B cell (primary cell): ENCODE data around the gene CDKAL1. TPM values are rescaled to one million over a fixed set of nuclear protein-coding genes. Genes with fewer than 3 reads are reported as not detected.

Source experiments
- ATAC-seq: fragments of 200-7000 bp; cut with Tn5 transposase; one replicate; pipeline ENCODE4 v1.10.0; 2021; ENCODE audit warnings: low read depth, mild to moderate bottlenecking, moderate number of reproducible peaks, moderate library complexity
- CTCF ChIA-PET: fragments of 350-600 bp; sonication (Branson Sonifier 250); formaldehyde crosslinking; loops from one replicate; lab custom pipeline; 2021; ENCODE audit warnings: antibody characterized with exemption, inconsistent platforms; lab: Charles Lee
- POLR2A ChIA-PET: fragments of 350-600 bp; sonication (Branson Sonifier 250); formaldehyde crosslinking; loops from one replicate; lab custom pipeline; 2021; ENCODE audit warnings: antibody characterized with exemption; lab: Charles Lee
- DNase-seq: peaks from one replicate; pipeline ENCODE4 v3.0.0; 2013
- H2AFZ ChIP-seq: 2 replicates; pipeline ENCODE4 v1.6.1; 2012; ENCODE audit warnings: mild to moderate bottlenecking, low read depth, low read length; ENCODE audit not compliant: insufficient read depth, poor library complexity, severe bottlenecking
- H3K27ac ChIP-seq, 2 donors: 1 replicate in 1 of 2; 2 replicates in 1 of 2; pipeline ENCODE4 v1.5.1; 2012 to 2013; ENCODE audit warnings: low read length in 2 of 2, mild to moderate bottlenecking in 2 of 2, moderate library complexity in 1 of 2
- H3K27me3 ChIP-seq, 4 experiments: fragments of 200-600 bp in 1 of 4; sonication (generic) in 1 of 4; replicated peaks in 1 of 4; 1 replicate in 2 of 4; 2 replicates in 2 of 4; pipeline versions ENCODE4 v1.6.1 to v1.7.0; 2013 to 2016; ENCODE audit warnings: low read length in 3 of 4, mild to moderate bottlenecking in 2 of 4, mixed read lengths in 1 of 4, moderate library complexity in 1 of 4; ENCODE audit not compliant: insufficient read depth in 4 of 4, control insufficient read depth in 3 of 4; ENCODE audit errors: control extremely low read depth in 1 of 4
- H3K36me3 ChIP-seq, 2 experiments: replicated peaks in 1 of 2; 1 replicate in 1 of 2; 2 replicates in 1 of 2; pipeline versions ENCODE4 v1.6.1 to v1.7.1; 2013; ENCODE audit warnings: low read length in 1 of 2; ENCODE audit not compliant: insufficient read depth in 2 of 2, control insufficient read depth in 1 of 2; ENCODE audit errors: control extremely low read depth in 1 of 2, extremely low read depth in 1 of 2
- H3K4me1 ChIP-seq, 2 donors: fragments of 200-600 bp in 1 of 2; sonication (generic) in 1 of 2; 1 replicate in 1 of 2; 2 replicates in 1 of 2; pipeline versions ENCODE4 v1.5.1 to v1.6.1; 2013 to 2017; ENCODE audit warnings: low read length in 2 of 2; ENCODE audit not compliant: control insufficient read depth in 2 of 2, insufficient read depth in 2 of 2
- H3K4me2 ChIP-seq: replicated peaks from 2 replicates; pipeline ENCODE3; 2012; ENCODE audit warnings: mild to moderate bottlenecking, low read depth, low read length; ENCODE audit not compliant: poor library complexity, severe bottlenecking
- H3K4me3 ChIP-seq, 5 experiments: fragments of 200-600 bp in 1 of 5; sonication (generic) in 1 of 5; 1 replicate in 3 of 5; 2 replicates in 2 of 5; pipeline versions ENCODE4 v1.5.1 to v1.7.0; 2011 to 2016; ENCODE audit warnings: low read length in 4 of 5, mild to moderate bottlenecking in 4 of 5, low read depth in 2 of 5, control low read depth in 1 of 5, moderate library complexity in 1 of 5; ENCODE audit not compliant: insufficient read depth in 1 of 5; ENCODE audit errors: control extremely low read depth in 1 of 5, extremely low read depth in 1 of 5
- H3K79me2 ChIP-seq: fragments of 200-600 bp; sonication (generic); one replicate; pipeline ENCODE4 v1.6.0; 2016; ENCODE audit warnings: low read length; ENCODE audit not compliant: control insufficient read depth, insufficient read depth
- H3K9ac ChIP-seq: fragments of 200-600 bp; sonication (generic); 2 replicates; pipeline ENCODE4 v1.6.1; 2017; ENCODE audit warnings: mild to moderate bottlenecking, low read length, moderate library complexity
- H3K9me3 ChIP-seq, 3 donors: one replicate each; pipeline versions ENCODE4 v1.6.1 to v1.7.1; 2013; ENCODE audit warnings: low read length in 2 of 3; ENCODE audit not compliant: control insufficient read depth in 2 of 3, insufficient read depth in 1 of 3; ENCODE audit errors: control extremely low read depth in 1 of 3
- H4K20me1 ChIP-seq: 2 replicates; pipeline ENCODE4 v1.6.0; 2012; ENCODE audit warnings: mild to moderate bottlenecking, low read length; ENCODE audit not compliant: insufficient read depth, control insufficient read depth, poor library complexity, severe bottlenecking
- H3K27ac Mint-ChIP-seq: one replicate; pipeline ENCODE4 v1.8.0; 2021; ENCODE audit warnings: mixed read lengths
- H3K27me3 Mint-ChIP-seq: one replicate; pipeline ENCODE4 v1.8.0; 2021; ENCODE audit warnings: mixed read lengths
- H3K4me1 Mint-ChIP-seq: one replicate; pipeline ENCODE4 v1.8.0; 2021; ENCODE audit warnings: mixed read lengths
- H3K4me3 Mint-ChIP-seq: one replicate; pipeline ENCODE4 v1.8.0; 2021; ENCODE audit warnings: mixed read lengths
- H3K9me3 Mint-ChIP-seq: one replicate; pipeline ENCODE4 v1.8.0; 2022; ENCODE audit warnings: mixed read lengths; ENCODE audit not compliant: insufficient read depth
- EZH2 ChIP-seq: IDR thresholded peaks from 2 replicates; pipeline ENCODE4 v1.6.1; 2012; ENCODE audit warnings: borderline replicate concordance, low read depth, mild to moderate bottlenecking, moderate library complexity, low read length; ENCODE audit not compliant: insufficient read depth, poor library complexity, severe bottlenecking
- whole genome bisulfite sequencing: methylation state at CpG from one replicate; pipeline ENCODE4 v1.1.5; 2013; ENCODE audit warnings: missing lambda C conversion rate; ENCODE audit not compliant: insufficient coverage; 5-methylcytosine and 5-hydroxymethylcytosine counted together
- intact Hi-C: fragments of 100-400 bp; cut with micrococcal nuclease; formaldehyde crosslinking; loops from one replicate; pipeline ENCODE4 v1.10.0; 2022
- polyA plus RNA-seq: library from polyadenylated mRNA; depleted of rRNA; stranded (reverse); fragments of >200 nt; gene quantifications from 2 replicates; pipeline ENCODE4 v1.2.3, GENCODE V29; 2012
- total RNA-seq, 2 donors: library from RNA; stranded (reverse); fragments of 120-200 nt in 1 of 2; gene quantifications; 1 replicate in 1 of 2; 2 replicates in 1 of 2; pipeline versions ENCODE4 v1.2.3 to v1.2.4, GENCODE V29; 2013 to 2022
- TF ChIP-seq, protein P1 (sequence below): fragments of 200-600 bp; IDR thresholded peaks from one replicate; pipeline ENCODE4 v1.8.0; 2022; ENCODE audit warnings: antibody characterized with exemption, mild to moderate bottlenecking

Gene CDKAL1
- total and polyA plus RNA-seq, 2 donors (not counting 1 experiment from before 2014, with no cell fraction given), result 6.1 to 33.3 TPM

- Histone ChIP-seq H3K9ac (no peak overlapping the region), H3K79me2 (no peaks in the 10 kb centered on the region), H3K4me1 (peaks cover 12 to 13% of the 10 kb centered on the region in 2 donors), H3K4me3 (no peak overlapping the region), H3K36me3 (peaks cover under 1 to 1% of the 10 kb centered on the region in 2 experiments), H3K4me2 (no peak overlapping the region), H4K20me1 (no peaks in the 10 kb centered on the region), H2AFZ (no peak overlapping the region), H3K9me3 (peaks cover 0 to 1% (median 0%) of the 10 kb centered on the region in 3 donors), H3K27ac (no peak overlapping the region), H3K27me3 (no peaks in the 10 kb centered on the region)
- ATAC-seq, result no peak
- Mint-ChIP-seq H3K4me3 (no peak overlapping the region), H3K27ac (no peak overlapping the region), H3K27me3 (no peaks in the 10 kb centered on the region), H3K4me1 (peaks cover 16% of the 10 kb centered on the region), H3K9me3 (no peaks in the 10 kb centered on the region)
- no peak for TF ChIP-seq EZH2
- TF ChIP-seq, protein P1, sequence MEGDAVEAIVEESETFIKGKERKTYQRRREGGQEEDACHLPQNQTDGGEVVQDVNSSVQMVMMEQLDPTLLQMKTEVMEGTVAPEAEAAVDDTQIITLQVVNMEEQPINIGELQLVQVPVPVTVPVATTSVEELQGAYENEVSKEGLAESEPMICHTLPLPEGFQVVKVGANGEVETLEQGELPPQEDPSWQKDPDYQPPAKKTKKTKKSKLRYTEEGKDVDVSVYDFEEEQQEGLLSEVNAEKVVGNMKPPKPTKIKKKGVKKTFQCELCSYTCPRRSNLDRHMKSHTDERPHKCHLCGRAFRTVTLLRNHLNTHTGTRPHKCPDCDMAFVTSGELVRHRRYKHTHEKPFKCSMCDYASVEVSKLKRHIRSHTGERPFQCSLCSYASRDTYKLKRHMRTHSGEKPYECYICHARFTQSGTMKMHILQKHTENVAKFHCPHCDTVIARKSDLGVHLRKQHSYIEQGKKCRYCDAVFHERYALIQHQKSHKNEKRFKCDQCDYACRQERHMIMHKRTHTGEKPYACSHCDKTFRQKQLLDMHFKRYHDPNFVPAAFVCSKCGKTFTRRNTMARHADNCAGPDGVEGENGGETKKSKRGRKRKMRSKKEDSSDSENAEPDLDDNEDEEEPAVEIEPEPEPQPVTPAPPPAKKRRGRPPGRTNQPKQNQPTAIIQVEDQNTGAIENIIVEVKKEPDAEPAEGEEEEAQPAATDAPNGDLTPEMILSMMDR, result no peak
- ChIA-PET POLR2A (no interaction called here), CTCF (no interaction called here)
- DNase-seq, result no peak
- intact Hi-C loops, result no loop called here
- no CpG with 5 or more reads among the region's 1 CpG for WGBS
These were observed 498.8 kb downstream of the CDKAL1 start for GRCh38 chr6:21033084-21033483.

- no peak overlapping the region for H3K4me3 ChIP-seq
- peaks cover 0 to 1% (median 0%) of the 10 kb centered on the region in 3 donors for H3K9me3 ChIP-seq
- no peaks in the 10 kb centered on the region for H4K20me1 ChIP-seq
- Mint-ChIP-seq H3K4me1 (peaks cover 17% of the 10 kb centered on the region), H3K27ac (no peak overlapping the region), H3K9me3 (no peaks in the 10 kb centered on the region), H3K27me3 (no peaks in the 10 kb centered on the region), H3K4me3 (no peak overlapping the region)
- H3K79me2 ChIP-seq, result no peaks in the 10 kb centered on the region
- ChIA-PET POLR2A (no interaction called here), CTCF (no interaction called here)
- no peak for ATAC-seq
- DNase-seq, result no peak
- H3K9ac ChIP-seq, result no peak overlapping the region
- 100% methylated on average over 2 of the region's 4 CpGs for WGBS
- H3K4me2 ChIP-seq, result no peak overlapping the region
- no peak overlapping the region for H3K27ac ChIP-seq
- intact Hi-C loops, result no loop called here
- H3K27me3 ChIP-seq, result no peaks in the 10 kb centered on the region
- TF ChIP-seq EZH2, result no peak
- TF ChIP-seq, protein P1, result no peak
- no peaks in the 10 kb centered on the region for H3K36me3 ChIP-seq
- H2AFZ ChIP-seq, result no peak overlapping the region
- peaks cover 15% of the 10 kb centered on the region in 2 donors for H3K4me1 ChIP-seq
These were observed 499.3 kb downstream of the CDKAL1 start for GRCh38 chr6:21033575-21034026.
